Smooth muscle cell (in vitro differentiated cells): ENCODE data around the gene CHST11. TPM values are rescaled to one million over a fixed set of nuclear protein-coding genes. Genes with fewer than 3 reads are reported as not detected.

Experiments
- DNase-seq: peaks from one replicate; lab custom pipeline; 2025; ENCODE audit not compliant: unreplicated experiment; lab: John Stamatoyannopoulos, UW
- H2AFZ ChIP-seq: fragments of 200-600 bp; sonication (generic); 2 replicates; pipeline ENCODE4 v1.6.0; 2016; ENCODE audit warnings: antibody characterized with exemption, low read depth, mild to moderate bottlenecking
- H3F3A ChIP-seq: fragments of 200-600 bp; sonication (generic); 2 replicates; pipeline ENCODE4 v1.6.0; 2017; ENCODE audit warnings: antibody characterized with exemption, low read depth
- H3K27ac ChIP-seq: fragments of 200-600 bp; sonication (generic); 2 replicates; pipeline ENCODE4 v1.5.1; 2016; ENCODE audit warnings: low read depth, mild to moderate bottlenecking
- H3K27me3 ChIP-seq: fragments of 200-600 bp; sonication (generic); 2 replicates; pipeline ENCODE4 v1.6.1; 2016; ENCODE audit warnings: low read depth, mild to moderate bottlenecking
- H3K36me3 ChIP-seq: fragments of 200-600 bp; sonication (generic); 2 replicates; pipeline ENCODE4 v1.5.1; 2016; ENCODE audit warnings: low read depth
- H3K4me1 ChIP-seq: fragments of 200-600 bp; sonication (generic); 2 replicates; pipeline ENCODE4 v1.5.1; 2016; ENCODE audit warnings: low read depth
- H3K4me2 ChIP-seq: fragments of 200-600 bp; sonication (generic); 2 replicates; pipeline ENCODE4 v1.6.0; 2016; ENCODE audit warnings: mild to moderate bottlenecking
- H3K4me3 ChIP-seq: fragments of 200-600 bp; sonication (generic); 2 replicates; pipeline ENCODE4 v1.5.1; 2016; ENCODE audit warnings: mild to moderate bottlenecking
- H3K79me2 ChIP-seq: fragments of 200-600 bp; sonication (generic); 2 replicates; pipeline ENCODE4 v1.6.0; 2016; ENCODE audit warnings: low read depth, mild to moderate bottlenecking
- H3K9ac ChIP-seq: fragments of 200-600 bp; sonication (generic); 2 replicates; pipeline ENCODE4 v1.6.0; 2016; ENCODE audit warnings: low read depth
- H3K9me3 ChIP-seq: fragments of 200-600 bp; sonication (generic); replicated peaks from 2 replicates; pipeline ENCODE4 v1.5.1; 2016; ENCODE audit warnings: low read depth
- H4K20me1 ChIP-seq: fragments of 200-600 bp; sonication (generic); 2 replicates; pipeline ENCODE4 v1.6.0; 2016; ENCODE audit warnings: low read depth
- CTCF ChIP-seq: fragments of 200-600 bp; sonication (generic); IDR thresholded peaks from 2 replicates; pipeline ENCODE4 v1.5.1; 2017; ENCODE audit warnings: borderline replicate concordance, mild to moderate bottlenecking, antibody characterized with exemption; ENCODE audit not compliant: insufficient read depth, poor library complexity, severe bottlenecking
- WGBS: methylation state at CpG from one replicate; pipeline ENCODE4 v1.1.7; 2016; ENCODE audit warnings: low lambda C conversion rate; 5-methylcytosine and 5-hydroxymethylcytosine counted together
- polyA plus RNA-seq: library from polyadenylated mRNA; unstranded; fragments of >200 nt; fragmentation: Nextera tagmentation; extraction: Ambion mirVana; gene quantifications from 2 replicates; pipeline ENCODE4 v1.2.1, GENCODE V29; 2016
- total RNA-seq: library from RNA; depleted of rRNA; stranded (reverse); fragments of >200 nt; gene quantifications from 2 replicates; pipeline ENCODE4 v1.2.3, GENCODE V29; 2014

Gene CHST11
- total and polyA plus RNA-seq, 2 experiments from 2014 or later: 6.9 to 10.2 TPM

DNA sequence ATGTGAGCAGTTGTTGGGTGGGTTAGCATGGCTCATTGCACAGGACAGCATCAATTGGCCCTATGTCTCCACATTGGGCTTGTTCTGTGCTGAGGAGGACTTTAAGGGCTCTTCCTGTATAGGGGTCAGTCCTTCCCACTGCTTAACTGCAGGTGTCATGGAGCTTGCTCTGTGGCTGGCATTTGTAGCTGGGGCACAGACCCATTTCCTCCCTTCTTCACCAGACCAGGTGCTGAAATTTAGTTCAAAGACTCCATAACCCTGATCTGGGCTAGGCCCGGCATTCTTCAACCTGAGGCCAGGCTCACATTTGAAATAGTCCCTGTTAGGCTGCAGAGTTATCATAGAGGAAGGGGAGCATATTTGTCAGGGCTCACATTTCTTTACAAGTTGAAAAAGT lies 12.8 kb downstream of the CHST11 start:
- Histone ChIP-seq H3K79me2 (peaks cover 12% of the 10 kb centered on the region), H3K4me1 (peaks cover 7% of the 10 kb centered on the region), H3F3A (no peaks in the 10 kb centered on the region), H3K36me3 (no peaks in the 10 kb centered on the region), H3K9me3 (no peaks in the 10 kb centered on the region), H2AFZ (no peak overlapping the region), H4K20me1 (peaks cover 34% of the 10 kb centered on the region), H3K9ac (no peak overlapping the region), H3K4me3 (no peak overlapping the region), H3K4me2 (no peak overlapping the region), H3K27ac (no peak overlapping the region), H3K27me3 (no peaks in the 10 kb centered on the region)
- TF ChIP-seq CTCF: no peak
- no peak for DNase-seq
- 92% methylated on average over 1 of the region's 1 CpG for WGBS

GRCh38 chr12:104470521-104470920 lies 13.8 kb downstream of the CHST11 start:
- TF ChIP-seq CTCF: no peak
- Histone ChIP-seq H3K9me3 (no peaks in the 10 kb centered on the region), H3K27me3 (no peaks in the 10 kb centered on the region), H3K4me2 (no peak overlapping the region), H4K20me1 (peaks cover 35% of the 10 kb centered on the region), H3K9ac (no peak overlapping the region), H3K4me1 (peaks cover 7% of the 10 kb centered on the region), H2AFZ (no peak overlapping the region), H3K4me3 (no peak overlapping the region), H3K79me2 (peaks cover 12% of the 10 kb centered on the region), H3K36me3 (no peaks in the 10 kb centered on the region), H3F3A (no peaks in the 10 kb centered on the region), H3K27ac (no peak overlapping the region)
- WGBS: 100% methylated on average over 1 of the region's 1 CpG
- DNase-seq: no peak

DNA sequence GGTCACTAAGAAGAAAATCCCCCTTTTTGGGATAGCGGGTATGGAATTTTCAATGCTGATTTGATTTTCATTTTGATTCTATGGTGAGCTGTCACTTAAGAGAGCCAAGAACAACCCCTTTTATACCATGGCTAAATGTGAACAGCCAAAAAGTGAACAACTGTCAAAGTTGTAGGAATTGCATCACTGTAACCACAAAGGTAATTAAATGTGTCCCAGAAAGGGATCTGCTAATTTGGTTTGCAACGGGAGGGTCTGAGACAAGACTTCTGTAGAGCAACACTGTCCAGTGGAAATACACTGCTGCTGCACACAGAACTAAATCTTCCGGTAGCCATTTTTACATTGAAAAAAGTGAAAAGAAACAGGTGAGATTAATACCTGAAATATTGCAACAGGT lies 14.6 kb downstream of the CHST11 start:
- H3K27ac ChIP-seq: no peak overlapping the region
- 85% methylated on average over 3 of the region's 3 CpGs for WGBS
- DNase-seq: no peak
- H3K36me3 ChIP-seq: no peaks in the 10 kb centered on the region
- H3K9ac ChIP-seq: no peak overlapping the region
- peaks cover 13% of the 10 kb centered on the region for H3K79me2 ChIP-seq
- TF ChIP-seq CTCF: no peak
- no peak overlapping the region for H3K4me3 ChIP-seq
- peaks cover 7% of the 10 kb centered on the region for H3K4me1 ChIP-seq
- H3K27me3 ChIP-seq: no peaks in the 10 kb centered on the region
- no peaks in the 10 kb centered on the region for H3F3A ChIP-seq
- H3K4me2 ChIP-seq: no peak overlapping the region
- H2AFZ ChIP-seq: no peak overlapping the region
- H4K20me1 ChIP-seq: peaks cover 32% of the 10 kb centered on the region
- H3K9me3 ChIP-seq: no peaks in the 10 kb centered on the region

DNA sequence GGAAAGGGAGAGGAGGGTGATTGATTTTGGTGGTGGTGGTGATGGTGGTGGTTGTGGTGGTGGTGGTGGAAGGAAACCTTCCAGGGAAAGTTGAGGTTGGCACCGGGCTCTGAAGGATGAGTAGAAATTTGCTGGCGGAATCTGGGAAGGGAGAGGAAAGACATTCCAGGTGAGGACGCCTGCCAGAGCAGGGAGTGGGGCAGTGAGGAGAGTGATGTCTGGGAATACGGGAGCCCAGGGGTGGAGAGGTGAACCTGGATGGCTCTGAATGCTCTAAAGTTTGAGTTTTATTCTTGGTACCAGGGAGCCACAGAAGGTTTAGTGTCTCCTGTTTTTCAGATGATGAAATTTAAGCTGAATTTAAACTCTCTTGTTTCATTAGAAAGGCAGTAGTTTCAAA lies 16.0 kb downstream of the CHST11 start:
- Histone ChIP-seq H3K4me3 (no peak overlapping the region), H3K9me3 (no peaks in the 10 kb centered on the region), H2AFZ (no peak overlapping the region), H3K4me1 (peaks cover 7% of the 10 kb centered on the region), H3K27me3 (no peaks in the 10 kb centered on the region), H3K9ac (no peak overlapping the region), H3K36me3 (no peaks in the 10 kb centered on the region), H3K4me2 (no peak overlapping the region), H4K20me1 (peaks cover 26% of the 10 kb centered on the region), H3K79me2 (peaks cover 13% of the 10 kb centered on the region), H3K27ac (no peak overlapping the region), H3F3A (no peaks in the 10 kb centered on the region)
- no peak for DNase-seq
- no peak for TF ChIP-seq CTCF
- 96% methylated on average over 4 of the region's 4 CpGs for WGBS
